Astrocyte of the cerebellum (primary cell): ENCODE measurements around the gene UGT1A8.

Experiments used
- DNase-seq: peaks from one replicate; pipeline ENCODE4 v3.0.0-alpha.2; 2011; ENCODE audit warnings: low read depth
- H3K4me3 ChIP-seq: 2 replicates; pipeline ENCODE4 v1.5.1; 2011; ENCODE audit warnings: mild to moderate bottlenecking, low read depth, low read length, moderate library complexity
- in situ Hi-C: cut with HindIII; loops from 2 replicates; pipeline ENCODE4 v1.10.0; 2017; ENCODE audit warnings: low sequenced_read_pairs
- TF ChIP-seq, protein P1 (sequence below): IDR thresholded peaks from 2 replicates; pipeline ENCODE4 v1.5.1; 2012; ENCODE audit warnings: low read length, low read depth, moderate library complexity, mild to moderate bottlenecking; ENCODE audit errors: missing control alignments

Gene UGT1A8

DNA sequence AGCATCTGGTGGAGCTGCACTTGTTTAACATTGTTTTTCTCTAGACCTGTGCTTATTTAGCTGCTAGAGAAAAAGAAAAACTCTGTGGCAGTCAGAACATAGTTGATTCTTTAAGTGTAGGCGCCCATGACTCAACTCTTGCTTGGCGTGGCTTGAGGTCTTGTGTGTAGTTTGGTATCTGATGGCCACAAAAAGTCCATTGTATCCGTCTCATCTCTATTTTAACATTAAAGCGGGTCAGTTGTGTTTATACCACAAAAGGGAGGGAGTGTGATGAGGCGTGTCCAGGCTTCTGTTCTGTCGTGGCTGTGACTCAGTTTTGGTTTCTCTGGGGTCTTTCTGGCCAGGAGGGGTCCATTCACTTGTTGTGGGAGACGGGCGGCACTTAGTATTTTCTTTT lies 24.2 kb upstream of the UGT1A8 start:
- no peak overlapping the region for H3K4me3 ChIP-seq
- DNase-seq: no peak
- in situ Hi-C loops: no loop called here
- TF ChIP-seq, protein P1, sequence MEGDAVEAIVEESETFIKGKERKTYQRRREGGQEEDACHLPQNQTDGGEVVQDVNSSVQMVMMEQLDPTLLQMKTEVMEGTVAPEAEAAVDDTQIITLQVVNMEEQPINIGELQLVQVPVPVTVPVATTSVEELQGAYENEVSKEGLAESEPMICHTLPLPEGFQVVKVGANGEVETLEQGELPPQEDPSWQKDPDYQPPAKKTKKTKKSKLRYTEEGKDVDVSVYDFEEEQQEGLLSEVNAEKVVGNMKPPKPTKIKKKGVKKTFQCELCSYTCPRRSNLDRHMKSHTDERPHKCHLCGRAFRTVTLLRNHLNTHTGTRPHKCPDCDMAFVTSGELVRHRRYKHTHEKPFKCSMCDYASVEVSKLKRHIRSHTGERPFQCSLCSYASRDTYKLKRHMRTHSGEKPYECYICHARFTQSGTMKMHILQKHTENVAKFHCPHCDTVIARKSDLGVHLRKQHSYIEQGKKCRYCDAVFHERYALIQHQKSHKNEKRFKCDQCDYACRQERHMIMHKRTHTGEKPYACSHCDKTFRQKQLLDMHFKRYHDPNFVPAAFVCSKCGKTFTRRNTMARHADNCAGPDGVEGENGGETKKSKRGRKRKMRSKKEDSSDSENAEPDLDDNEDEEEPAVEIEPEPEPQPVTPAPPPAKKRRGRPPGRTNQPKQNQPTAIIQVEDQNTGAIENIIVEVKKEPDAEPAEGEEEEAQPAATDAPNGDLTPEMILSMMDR: no peak

DNA sequence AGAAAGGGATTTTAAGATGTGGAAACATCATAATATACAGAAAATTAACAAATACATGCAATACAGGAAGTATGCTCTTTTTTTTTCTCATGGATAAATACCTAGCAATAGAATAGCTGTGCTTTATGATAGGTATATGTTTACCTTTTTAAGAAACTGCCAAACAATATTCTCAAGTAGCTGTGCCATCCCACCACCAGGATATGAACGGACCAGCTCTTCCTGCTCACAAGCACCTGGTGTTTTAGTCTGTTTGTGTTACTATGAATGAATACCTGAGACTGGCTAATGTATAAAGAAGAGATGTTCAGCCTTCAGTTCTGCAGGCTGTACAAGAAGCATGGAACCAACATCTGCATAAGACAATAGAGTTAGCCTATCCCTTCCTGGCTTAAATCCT lies 19.9 kb upstream of the UGT1A8 start:
- in situ Hi-C loops: no loop called here
- H3K4me3 ChIP-seq: no peak overlapping the region
- TF ChIP-seq, protein P1: no peak

DNA sequence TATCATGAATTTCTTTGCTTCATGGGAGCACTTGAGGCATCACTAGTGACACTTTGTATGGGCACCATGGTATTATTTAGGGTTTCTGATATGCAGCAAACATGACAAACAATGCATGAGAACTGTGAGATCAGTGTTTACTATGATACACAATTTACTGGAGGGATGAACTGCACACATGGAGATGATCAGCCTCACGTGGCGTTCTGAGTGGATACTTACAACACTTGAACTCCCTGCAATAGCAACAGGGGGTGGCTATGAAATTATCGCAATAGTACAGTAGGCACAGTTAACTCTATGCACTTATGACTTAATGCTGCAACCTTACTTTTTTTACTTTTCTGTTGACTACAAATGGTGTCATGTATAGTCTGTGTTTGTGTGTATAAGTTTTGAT lies 18.5 kb upstream of the UGT1A8 start:
- in situ Hi-C loops: no loop called here
- TF ChIP-seq, protein P1: no peak
- H3K4me3 ChIP-seq: no peak overlapping the region
- no peak for DNase-seq

More for the DNA sequence above, 19.9 kb upstream of the UGT1A8 start:
- DNase-seq: no peak

DNA sequence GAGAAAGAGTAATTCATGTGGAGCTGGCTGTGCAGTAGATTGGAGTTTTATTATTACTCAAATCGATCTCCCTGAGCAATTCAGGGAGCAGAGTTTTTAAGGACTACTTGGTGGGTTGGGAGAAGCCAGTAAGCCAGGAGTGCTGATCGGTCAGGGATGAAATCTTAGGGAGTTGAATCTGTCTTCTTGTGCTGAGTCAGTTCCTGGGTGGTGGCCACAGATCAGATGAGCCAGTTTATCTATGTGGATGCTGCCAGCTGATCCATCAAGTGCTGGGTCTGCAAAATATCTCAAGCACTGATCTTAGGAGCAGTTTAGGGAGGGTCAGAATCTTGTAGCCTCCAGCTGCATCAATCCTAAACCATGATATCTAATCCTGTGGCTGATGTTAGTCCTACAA lies 17.0 kb upstream of the UGT1A8 start:
- TF ChIP-seq, protein P1: no peak
- no peak for DNase-seq
- in situ Hi-C loops: no loop called here
- no peak overlapping the region for H3K4me3 ChIP-seq

DNA sequence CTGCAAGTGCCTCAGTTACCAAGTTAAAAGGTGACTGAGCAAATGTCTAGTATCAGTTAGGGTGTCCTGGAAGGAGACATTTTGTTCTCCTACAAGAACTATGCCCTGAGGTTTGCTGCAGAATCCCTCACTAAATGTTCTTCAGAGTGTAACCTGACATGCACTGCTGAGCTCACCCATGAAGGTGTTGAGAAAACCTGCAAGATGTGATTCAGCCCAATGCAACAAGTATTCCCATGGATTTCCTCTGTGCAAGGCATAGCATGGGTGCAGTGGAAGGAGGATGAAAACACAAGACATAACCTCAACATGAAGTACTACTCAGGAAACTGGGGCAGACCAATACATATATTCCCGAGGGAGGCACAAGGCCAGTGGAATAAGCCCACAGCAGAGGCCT lies 15.4 kb upstream of the UGT1A8 start:
- DNase-seq: no peak
- no peak overlapping the region for H3K4me3 ChIP-seq
- in situ Hi-C loops: no loop called here
- TF ChIP-seq, protein P1: no peak

DNA sequence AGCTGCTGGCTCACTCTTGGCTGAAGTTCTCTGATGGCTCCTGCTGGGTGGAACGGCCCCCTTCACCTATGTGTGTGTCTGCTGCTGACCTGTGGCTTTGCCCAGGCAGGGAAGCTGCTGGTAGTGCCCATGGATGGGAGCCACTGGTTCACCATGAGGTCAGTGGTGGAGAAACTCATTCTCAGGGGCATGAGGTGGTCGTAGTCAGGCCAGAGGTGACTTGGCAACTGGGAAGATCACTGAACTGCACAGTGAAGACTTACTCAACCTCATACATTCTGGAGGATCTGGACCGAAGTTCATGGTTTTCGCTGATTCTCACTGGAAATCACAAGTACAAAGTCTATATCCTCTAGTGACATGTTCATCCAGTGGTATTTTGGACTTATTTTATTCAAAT lies 13.9 kb upstream of the UGT1A8 start:
- in situ Hi-C loops: no loop called here
- no peak for DNase-seq
- TF ChIP-seq, protein P1: no peak
- no peak overlapping the region for H3K4me3 ChIP-seq

DNA sequence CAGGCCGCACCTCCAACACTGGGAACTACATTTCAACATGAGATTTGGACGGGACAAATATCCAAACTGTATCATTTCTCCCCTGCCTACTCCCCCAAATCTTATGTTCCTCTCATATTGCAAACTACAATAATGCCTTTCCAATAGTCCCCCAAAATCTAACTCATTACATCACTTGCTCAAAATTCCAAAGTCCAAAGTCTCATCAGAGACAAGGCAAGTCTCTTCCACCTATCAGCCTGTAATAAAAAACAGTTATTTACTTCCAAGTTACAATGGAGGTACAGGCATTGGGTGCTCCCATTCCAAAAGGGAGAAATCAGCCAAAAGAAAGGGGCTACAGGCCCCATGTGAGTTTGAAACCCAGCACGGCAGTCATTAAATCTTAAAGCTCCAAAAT lies 12.6 kb upstream of the UGT1A8 start:
- no peak overlapping the region for H3K4me3 ChIP-seq
- no peak for DNase-seq
- TF ChIP-seq, protein P1: no peak
- in situ Hi-C loops: no loop called here
